Choroid plexus epithelial cell (primary cell): ENCODE measurements around the gene PSMB1.
"Not testable (repeated sequence)": the region's sequence is repeated elsewhere in the genome, so short reads cannot be mapped to it uniquely, and the experiment has no call there.

Source experiments
- DNase-seq: peaks from one replicate; pipeline ENCODE4 v3.0.0-alpha.2; 2010; ENCODE audit warnings: low read depth
- H3K4me3 ChIP-seq: 2 replicates; pipeline ENCODE4 v1.5.1; 2011; ENCODE audit warnings: low read depth, mild to moderate bottlenecking, control low read depth, low read length, moderate library complexity
- CTCF ChIP-seq: conservative IDR thresholded peaks from 2 replicates; pipeline ENCODE4 v1.5.1; 2011; ENCODE audit warnings: low read depth, mild to moderate bottlenecking, control low read depth, inconsistent platforms, low read length, moderate library complexity

Gene PSMB1

GRCh38 chr6:170537329-170537728, 15.8 kb downstream of the PSMB1 start:
- no peak for DNase-seq
- TF ChIP-seq CTCF: no peak

GRCh38 chr6:170536671-170537070, 16.4 kb downstream of the PSMB1 start:
- no peak overlapping the region for H3K4me3 ChIP-seq
- TF ChIP-seq CTCF: no peak
- DNase-seq: no peak

More at GRCh38 chr6:170537329-170537728, 15.8 kb downstream of the PSMB1 start:
- no peak overlapping the region for H3K4me3 ChIP-seq

DNA sequence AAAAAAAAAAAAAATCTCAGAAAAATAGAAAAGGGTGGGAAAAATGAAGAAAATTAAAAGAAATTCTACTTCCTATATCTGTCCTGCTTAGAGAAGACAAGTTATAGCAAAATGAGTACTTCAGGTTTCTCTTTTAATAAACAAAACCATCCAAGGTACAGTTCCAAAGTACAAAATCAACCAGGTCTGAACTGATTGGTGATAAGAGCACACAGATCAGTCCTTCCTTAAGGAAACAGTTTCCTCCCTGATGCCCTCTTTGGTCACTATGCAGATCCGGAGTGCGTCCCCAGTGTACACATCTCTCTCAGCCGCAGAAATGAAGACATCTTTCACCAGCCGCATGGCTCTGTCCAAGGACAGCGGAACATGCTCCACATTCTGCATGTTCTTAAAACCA, 18.1 kb downstream of the PSMB1 start:
- DNase-seq: no peak
- no peak for TF ChIP-seq CTCF
- no peak overlapping the region for H3K4me3 ChIP-seq

DNA sequence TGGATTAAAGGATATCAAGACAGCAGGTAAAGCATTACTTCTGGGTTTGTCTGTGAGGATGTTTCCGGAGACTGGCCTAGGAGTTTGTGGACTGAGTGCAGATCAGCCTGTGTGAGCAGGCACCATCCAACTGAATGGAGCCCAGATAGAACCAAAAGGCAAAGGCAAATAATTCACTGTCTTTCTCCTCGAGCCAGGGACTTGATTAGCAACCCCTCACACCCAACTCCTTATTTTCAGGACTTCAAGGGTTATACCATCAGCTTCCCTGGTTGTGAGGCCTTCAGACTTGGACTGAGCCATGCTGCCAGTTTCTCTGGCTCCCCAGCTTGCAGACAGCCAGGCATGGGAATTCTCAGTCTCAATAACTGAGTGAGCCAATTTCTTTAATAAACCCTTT, 19.3 kb downstream of the PSMB1 start:
- TF ChIP-seq CTCF: no peak
- no peak overlapping the region for H3K4me3 ChIP-seq
- no peak for DNase-seq

- DNase-seq: peak; percentile 28
Measured at GRCh38 chr6:170532867-170533488, 20.1 kb downstream of the PSMB1 start.

GRCh38 chr6:170529839-170530469, 23.2 kb downstream of the PSMB1 start:
- TF ChIP-seq CTCF: peak; percentile 99
- DNase-seq: peak; percentile 90

More at GRCh38 chr6:170532867-170533488, 20.1 kb downstream of the PSMB1 start:
- no peak overlapping the region for H3K4me3 ChIP-seq
- TF ChIP-seq CTCF: no peak

GRCh38 chr6:170527995-170528394, 25.1 kb downstream of the PSMB1 start:
- DNase-seq: not testable (repeated sequence)

More at GRCh38 chr6:170529839-170530469, 23.2 kb downstream of the PSMB1 start:
- no peak overlapping the region for H3K4me3 ChIP-seq

More at GRCh38 chr6:170527995-170528394, 25.1 kb downstream of the PSMB1 start:
- H3K4me3 ChIP-seq: not testable (repeated sequence)
